HG03097 (cell line): ENCODE measurements around the gene FAM171A2.

Source experiments
- ATAC-seq: cut with Tn5 transposase; IDR thresholded peaks from one replicate; pipeline ENCODE4 v1.9.1; 2021; ENCODE audit not compliant: unreplicated experiment, low FRiP score

The FAM171A2 gene

DNA sequence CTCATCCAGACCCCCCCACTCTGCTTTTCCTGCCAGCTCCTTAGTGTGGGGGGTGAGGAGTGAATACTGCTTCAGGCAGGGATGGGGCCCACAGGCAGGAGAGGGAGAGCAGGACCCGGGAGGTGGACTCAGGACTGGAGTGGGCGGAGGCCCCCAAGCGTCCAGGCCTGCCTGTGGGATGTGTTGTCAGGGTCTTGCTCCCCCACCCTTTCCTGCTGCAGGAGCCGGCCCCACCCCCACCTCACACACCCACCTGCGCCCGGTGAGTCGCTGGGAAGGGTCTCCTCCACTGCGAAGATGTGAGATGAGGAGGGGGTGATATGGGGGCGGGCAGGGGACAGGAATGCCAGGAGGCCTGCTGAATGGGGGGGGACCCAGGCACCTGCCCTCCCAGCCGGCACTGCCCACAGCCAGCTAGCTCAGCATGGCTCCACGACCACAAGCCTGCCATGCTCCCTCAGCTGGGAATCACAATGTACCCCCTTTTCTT, 1.1 kb downstream of the FAM171A2 start:
- ATAC-seq = no peak

DNA sequence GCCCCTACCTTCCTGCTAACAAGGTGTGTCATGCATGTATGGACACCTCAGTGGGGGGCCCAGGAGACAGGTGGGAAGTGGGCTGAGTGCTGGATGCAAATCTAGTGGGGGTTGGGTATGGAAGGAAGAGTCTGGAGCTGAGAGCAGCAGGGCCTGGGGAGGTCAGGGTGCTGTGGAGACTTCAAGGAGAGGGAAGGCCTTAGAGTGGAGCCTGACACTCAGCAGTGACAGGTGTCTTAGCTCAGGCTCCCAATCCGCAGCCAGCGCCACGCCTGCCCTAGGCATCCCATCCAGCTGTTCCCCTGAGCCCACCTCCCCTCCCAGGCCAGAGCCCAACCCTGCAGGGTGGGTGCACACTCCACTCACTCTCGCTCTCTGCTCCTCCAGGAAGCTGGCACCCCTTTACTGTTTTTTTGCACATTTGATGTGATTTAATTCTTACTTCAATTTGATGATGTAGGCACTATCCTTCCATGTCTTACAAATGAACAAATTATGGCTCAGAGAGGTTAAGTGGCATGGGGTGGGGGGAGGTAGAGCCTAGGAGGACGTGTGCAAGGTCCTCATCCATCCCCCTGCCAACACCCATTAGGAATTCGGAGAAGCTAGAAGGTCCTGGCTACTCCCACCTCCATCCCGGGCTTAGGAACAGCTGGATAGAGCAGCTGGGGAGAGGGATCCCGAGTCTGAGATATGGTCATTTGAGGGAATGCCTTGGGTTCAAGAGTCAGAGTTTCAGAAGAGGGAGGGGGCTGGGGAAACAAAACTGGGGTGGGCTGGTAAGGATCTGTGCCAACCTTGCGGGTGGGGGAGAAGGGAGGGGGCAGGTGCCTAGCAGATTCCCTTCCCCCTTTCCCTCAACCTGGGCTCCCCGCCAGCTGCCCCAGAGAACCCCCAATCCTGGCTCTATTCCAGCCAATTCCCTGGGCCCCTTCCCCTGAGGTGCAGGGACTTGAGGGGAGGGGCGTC, 2.1 kb downstream of the FAM171A2 start:
- ATAC-seq = no peak

DNA sequence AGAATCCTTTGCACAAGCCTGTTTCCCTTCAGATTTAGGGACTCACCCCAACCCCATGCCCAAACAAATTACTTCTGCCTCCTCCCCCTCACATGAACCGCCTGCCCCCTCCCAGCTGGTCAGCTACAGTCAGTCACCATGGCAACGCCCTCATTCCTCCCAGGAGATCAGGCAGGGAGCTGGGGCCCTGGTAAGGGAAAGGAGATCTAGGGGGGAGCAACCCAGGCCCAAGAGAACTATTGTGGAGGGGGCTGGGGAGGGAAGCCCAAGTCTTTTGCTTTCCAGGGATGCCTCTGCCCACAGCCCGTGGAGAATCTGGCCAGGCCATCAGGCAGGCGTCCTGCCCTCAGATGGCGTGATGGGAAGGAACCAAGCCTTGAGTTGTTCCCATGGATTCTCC, 2.8 kb downstream of the FAM171A2 start:
- no peak for ATAC-seq

DNA sequence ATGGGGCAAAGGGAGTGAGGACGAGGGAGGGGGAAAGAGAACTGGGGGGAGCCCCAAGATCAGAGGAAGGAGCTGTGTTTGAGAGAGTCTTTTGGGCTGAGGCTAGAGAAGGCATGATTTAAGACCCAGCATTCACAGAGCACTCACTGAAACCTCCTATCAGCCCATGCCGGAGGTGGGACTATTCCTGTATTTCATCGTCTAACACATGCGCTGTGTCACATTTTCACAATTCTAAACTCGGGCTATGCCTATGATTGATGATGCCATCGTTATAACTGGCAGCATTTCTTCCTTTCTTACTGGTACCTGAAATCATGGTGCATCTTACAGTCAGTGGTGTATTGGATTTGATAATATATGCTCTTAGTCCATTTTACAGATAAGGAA, 3.5 kb downstream of the FAM171A2 start:
- ATAC-seq = no peak

DNA sequence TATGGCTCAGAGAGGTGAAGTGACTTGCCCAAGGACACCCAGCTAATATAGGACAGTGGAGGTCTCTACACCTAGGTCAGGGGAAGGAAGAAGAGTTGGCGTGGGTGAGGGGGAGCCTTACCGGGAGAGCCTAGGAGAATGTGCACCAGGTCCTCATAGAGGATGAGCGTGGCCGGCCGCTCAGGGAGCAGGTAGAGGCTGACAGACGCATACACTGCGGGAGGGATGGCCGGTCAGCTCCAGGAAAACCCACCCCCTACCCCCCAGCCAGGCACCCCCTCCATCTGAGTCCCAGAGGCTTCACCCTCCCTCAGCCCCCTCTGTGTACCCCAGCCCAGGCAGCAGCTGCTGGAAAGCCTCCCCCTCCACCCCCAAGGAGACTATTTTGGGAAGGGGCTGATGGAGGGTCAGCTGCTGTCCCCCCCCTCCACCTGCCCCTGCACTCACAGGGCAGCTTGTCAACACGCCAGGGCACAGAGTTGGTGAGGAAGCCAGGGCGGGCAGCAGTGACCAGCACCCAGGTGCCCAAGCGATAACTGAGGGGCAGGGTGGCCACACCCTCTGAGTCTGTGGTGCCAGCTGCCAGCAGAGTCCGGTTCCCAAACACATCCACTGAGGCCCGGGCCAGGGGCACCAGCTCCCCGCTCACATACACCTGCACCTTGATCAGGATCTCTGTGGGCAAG, 4.1 kb downstream of the FAM171A2 start:
- no peak for ATAC-seq

DNA sequence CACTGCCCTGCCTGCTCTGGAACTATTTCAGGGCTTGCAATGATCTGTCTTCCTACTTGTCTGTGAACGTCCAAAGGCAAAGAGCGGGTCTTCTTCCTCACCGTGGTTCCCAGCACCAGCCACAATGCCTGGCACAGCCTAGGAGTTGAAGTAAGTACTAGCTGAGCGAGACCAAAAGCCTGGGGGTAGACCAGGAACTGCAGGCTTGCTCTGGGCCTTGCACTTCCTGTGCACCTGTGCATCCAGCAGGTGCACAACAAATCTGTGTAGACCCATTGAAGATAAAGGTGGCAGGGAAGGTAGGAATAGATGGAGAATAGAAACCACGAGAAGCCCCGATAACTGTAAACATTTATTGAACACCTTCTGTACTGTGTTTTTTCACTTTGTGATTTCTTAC, 4.6 kb downstream of the FAM171A2 start:
- ATAC-seq = no peak

DNA sequence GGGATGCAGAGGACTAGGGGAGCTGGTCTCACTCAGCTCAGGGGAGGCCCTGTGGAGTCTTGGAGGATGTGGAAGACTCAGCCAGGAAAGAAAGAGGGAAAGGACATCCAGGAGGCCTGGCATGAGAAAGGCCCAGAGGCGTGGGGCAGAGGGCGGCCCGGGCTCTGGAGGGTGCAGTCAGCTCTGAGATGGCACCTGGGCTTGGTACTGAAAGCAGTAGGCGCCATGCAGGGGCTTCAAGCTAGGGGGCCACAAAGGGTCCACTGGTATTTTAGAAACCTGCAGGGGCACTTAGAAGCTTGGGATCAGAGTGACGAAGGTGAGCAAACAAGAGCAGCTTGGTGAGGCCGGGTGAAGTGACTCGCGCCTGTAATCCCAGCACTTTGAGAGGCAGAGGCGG, 5.6 kb downstream of the FAM171A2 start:
- no peak for ATAC-seq

DNA sequence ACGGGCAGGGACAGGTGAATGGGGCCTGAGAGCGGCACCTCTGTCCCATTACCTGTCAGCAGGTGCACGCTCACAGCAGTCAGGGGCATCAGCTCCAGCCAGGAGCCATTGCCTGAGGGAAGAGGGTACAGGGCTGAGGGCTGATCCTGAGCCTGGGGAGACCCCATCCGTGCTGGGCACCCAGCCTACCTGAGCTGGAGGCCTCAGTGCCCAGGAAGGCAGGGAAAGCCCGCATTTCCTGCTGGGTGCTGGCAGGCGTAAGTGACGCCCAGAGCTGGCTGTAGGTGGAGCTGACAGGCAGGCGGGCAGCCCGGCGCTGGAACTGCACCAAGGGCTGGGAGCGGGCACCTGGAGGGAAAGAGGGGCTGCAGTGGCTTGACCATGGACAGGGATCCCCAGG, 7.4 kb downstream of the FAM171A2 start:
- ATAC-seq = no peak

DNA sequence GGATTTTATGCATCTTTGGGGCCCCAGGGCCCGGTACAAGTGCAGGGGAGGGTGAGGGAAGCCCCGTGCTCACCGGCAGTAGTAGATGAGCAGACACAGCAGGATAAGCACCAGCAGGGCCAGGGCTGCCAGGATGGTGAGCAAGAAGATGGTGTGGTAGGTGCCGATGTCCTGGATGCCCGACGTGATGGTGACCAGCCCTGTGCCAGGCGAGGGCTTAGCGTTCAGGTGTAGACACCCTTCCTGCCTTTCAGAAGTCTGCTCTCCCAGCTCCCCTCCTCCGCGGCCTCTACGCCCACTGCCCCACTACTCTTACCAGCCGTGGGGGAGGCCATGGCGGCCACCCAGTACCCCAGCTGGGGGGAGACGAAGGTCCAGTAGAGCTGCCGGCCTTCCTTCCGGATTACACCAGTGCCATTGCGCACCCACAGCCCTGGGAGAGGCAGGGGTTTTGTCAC, 8.0 kb downstream of the FAM171A2 start:
- no peak for ATAC-seq

DNA sequence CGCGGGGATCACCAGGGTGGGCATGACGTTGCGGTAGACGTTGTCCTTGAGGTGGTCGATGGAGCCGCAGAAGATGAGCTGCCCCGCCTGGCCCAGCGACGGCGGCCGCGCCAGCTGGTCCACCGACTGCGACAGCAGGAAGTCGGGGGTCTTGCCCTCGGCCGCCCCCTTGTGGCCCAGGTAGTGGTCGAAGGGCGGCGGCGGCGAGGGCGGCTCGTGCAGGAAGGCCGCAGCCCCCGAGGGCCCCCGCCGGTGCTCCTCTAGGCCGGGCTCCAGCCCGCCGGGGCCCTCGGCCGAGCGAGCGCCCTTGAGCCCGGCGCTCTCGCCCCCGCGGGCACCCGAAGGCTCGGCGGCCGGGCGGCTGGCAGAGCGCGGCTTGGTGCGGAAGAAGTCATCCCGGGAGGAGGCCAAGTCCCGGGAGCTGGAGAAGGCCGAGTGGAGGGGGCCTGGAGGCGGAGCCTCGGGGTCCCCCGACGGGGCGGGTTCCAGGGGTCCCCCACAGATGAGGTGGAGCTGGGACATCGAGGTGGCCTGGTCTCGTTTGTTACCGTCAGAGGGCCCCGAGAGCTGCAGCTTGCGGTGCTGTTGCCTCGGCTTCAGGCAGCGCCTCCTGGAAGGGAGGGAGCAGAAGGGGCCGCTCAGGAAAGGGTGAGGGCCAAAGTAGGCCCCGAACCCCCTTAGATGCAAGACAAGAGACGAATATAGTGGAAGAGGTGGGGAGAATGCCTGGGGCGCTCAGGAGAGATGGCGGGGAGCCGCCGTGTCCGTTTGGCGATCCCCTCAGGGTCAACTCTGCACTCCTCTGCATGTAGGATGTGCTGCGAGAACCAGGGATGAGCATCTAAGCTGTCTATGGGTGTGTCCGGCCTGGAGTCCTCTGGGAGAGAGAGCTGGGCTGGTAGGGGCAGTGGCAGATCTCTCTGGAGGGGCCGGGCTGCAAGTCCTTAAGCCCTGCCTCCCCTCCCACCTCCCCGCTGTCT, 8.8 kb downstream of the FAM171A2 start:
- no peak for ATAC-seq

DNA sequence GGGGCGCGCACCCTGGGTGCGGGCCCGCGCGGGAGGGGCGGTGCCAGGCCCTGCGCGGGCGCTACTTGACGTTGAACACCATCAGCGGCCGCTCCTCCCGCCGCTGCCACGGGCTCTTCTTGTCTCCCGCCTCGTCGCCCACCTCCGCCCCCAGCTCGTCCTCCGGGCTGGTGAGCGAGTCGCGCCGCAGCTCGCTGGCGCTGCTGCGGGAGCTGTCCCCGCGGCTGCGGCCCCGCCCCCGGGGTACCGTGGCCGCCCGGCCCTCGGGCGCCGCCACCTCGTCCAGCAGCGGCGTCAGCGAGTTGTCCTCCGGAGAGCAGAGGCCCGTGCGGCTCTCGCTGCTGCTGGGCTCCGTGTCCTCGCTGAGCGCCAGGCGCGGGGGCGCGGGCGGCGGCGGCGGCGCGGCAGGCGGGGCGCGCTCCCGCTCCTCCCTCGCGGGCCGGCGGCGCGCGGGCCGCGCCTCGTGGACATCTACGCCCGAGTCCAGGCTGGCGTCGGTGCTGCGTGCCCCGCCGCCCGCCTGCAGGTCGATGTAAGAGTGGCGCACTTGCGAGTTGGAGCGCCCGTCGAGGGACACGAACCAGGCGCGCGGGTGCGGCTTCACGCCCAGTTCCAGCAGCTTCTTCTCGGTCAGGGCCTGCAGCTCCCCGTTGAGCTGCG, 9.9 kb downstream of the FAM171A2 start:
- no peak for ATAC-seq

DNA sequence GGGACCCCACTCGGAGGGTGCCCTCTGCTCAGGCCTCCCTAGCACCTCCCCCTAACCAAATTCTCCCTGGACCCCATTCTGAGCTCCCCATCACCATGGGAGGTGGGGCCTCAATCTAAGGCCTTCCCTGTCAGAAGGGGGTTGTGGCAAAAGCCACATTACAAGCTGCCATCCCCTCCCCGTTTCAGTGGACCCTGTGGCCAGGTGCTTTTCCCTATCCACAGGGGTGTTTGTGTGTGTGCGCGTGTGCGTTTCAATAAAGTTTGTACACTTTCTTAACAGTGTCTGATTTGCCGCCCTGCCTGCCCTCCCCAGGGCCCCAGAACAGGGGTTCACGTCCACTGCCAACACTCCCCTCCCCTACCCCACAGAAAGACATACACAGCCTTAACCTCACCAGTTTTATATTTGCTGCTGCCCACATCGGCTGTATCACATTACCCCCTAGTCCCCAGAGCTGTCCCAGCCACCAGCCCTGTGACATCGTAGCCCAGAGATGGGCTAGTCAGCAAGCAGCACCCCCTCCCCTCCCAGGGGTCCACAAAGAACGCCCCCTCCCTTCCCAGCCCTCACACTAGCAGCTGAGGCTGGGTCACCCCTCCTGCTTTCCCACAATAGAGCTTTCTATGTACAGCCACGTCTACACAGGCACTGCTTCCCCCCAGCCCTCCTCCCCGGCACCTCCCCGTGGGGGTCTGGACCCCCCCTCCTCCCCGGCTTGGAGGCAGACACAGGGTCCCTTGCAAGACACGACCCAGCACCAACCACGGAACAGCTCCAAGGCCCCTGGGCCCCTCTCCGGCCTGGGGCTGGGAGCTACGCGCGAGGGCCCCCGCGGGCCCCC, 10.6 kb downstream of the FAM171A2 start:
- ATAC-seq = no peak

DNA sequence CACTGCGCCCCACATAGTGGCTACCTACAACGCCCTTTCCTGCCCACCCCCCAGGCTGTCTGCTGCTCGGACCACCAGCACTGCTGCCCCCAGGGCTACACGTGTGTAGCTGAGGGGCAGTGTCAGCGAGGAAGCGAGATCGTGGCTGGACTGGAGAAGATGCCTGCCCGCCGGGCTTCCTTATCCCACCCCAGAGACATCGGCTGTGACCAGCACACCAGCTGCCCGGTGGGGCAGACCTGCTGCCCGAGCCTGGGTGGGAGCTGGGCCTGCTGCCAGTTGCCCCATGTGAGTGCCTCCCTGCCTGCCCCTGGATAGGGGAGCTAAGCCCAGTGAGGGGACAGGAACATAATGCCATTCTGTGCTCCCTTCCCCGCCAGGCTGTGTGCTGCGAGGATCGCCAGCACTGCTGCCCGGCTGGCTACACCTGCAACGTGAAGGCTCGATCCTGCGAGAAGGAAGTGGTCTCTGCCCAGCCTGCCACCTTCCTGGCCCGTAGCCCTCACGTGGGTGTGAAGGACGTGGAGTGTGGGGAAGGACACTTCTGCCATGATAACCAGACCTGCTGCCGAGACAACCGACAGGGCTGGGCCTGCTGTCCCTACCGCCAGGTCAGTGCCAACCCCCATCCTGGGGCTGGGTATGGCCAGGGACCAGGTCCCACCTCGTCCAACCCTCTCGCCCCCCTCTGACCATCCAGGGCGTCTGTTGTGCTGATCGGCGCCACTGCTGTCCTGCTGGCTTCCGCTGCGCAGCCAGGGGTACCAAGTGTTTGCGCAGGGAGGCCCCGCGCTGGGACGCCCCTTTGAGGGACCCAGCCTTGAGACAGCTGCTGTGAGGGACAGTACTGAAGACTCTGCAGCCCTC, 11.5 kb downstream of the FAM171A2 start:
- ATAC-seq = no peak

DNA sequence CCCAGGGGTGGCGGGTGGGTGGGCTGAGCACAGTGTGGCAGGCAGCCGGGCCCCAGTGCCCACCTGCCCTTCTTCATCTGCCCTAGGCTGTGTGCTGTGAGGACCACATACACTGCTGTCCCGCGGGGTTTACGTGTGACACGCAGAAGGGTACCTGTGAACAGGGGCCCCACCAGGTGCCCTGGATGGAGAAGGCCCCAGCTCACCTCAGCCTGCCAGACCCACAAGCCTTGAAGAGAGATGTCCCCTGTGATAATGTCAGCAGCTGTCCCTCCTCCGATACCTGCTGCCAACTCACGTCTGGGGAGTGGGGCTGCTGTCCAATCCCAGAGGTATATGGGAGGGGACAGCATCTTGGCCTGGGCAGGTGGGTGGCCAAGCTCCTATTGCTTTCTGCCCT, 12.2 kb downstream of the FAM171A2 start:
- ATAC-seq = no peak

DNA sequence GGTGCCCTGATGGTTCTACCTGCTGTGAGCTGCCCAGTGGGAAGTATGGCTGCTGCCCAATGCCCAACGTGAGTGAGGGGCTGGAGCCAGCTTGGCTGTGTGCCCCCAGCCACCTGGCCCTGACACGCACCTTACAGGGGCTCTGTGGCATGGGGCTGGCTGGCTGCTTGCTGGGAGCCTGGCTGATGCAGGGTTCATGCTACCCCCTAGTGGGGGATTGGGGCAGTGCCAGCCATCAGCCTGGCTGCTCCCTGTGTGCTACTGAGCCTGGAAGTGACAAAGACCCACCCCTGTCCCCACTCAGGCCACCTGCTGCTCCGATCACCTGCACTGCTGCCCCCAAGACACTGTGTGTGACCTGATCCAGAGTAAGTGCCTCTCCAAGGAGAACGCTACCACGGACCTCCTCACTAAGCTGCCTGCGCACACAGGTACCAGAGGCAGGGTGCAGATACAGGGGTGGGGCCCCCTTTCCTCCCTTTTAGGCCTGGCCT, 12.9 kb downstream of the FAM171A2 start:
- ATAC-seq = no peak

DNA sequence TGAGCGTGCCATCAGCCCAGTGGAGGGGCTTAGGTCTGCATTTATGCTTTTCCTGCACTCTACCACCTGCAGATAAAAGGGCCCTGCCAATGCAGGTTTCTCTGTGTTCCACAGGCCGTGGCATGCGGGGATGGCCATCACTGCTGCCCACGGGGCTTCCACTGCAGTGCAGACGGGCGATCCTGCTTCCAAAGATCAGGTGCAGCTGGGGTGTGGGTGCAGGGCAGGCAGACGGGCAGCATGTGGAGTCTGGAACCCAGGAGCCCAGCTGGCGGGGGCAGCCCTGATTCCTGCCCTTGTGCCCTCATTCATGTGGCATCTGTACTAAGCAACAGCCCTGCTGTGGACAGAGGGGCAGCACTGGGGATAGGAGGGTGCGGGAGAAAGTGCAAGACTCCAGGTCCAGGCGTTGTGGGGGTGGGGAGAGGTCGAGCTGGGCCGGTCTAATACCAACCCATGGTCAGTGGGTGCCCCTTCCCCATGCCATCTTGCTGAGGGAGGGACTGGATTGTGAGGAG, 14.0 kb downstream of the FAM171A2 start:
- ATAC-seq = no peak

DNA sequence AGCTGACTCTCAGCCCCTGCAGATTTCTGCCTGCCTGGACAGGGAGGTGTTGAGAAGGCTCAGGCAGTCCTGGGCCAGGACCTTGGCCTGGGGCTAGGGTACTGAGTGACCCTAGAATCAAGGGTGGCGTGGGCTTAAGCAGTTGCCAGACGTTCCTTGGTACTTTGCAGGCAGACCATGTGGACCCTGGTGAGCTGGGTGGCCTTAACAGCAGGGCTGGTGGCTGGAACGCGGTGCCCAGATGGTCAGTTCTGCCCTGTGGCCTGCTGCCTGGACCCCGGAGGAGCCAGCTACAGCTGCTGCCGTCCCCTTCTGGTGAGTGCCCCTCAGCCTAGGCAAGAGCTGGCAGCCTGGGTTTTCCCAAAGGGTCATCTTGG, 14.7 kb downstream of the FAM171A2 start:
- no peak for ATAC-seq
